SK-N-SH (cell line): ENCODE measurements around the gene CGB7. TPM values are rescaled to one million over a fixed set of nuclear protein-coding genes. Genes with fewer than 3 reads are reported as not detected.

ENCODE experiments used
- CTCF ChIA-PET: fragments of 300-600, 350-600 bp; formaldehyde crosslinking; extraction: SDS; loops from one replicate; lab custom pipeline; 2021; lab: Yijun Ruan, JAX
- POLR2A ChIA-PET: fragments of 350-600 bp; sonication (Branson Sonifier 250); formaldehyde crosslinking; extraction: SDS; loops from one replicate; lab custom pipeline; 2020; ENCODE audit warnings: antibody characterized with exemption, inconsistent platforms; lab: Yijun Ruan, JAX
- DNase-seq: peaks from one replicate; pipeline ENCODE4 v3.0.0; 2012
- H2AFZ ChIP-seq: fragments of 200-600 bp; sonication (generic); 2 replicates; pipeline ENCODE4 v1.8.1; 2016; ENCODE audit warnings: antibody characterized with exemption, mild to moderate bottlenecking, low read depth
- H3F3A ChIP-seq: fragments of 200-600 bp; sonication (generic); replicated peaks from 2 replicates; pipeline ENCODE3; 2016; ENCODE audit warnings: antibody characterized with exemption, mild to moderate bottlenecking; ENCODE audit not compliant: insufficient read depth
- H3K27ac ChIP-seq, 2 experiments: fragments of 200-500 bp in 1 of 2; fragments of 200-600 bp in 1 of 2; sonication (Bioruptor generic) in 1 of 2; sonication (generic), shearing (Covaris generic) in 1 of 2; 2 replicates each; pipeline versions ENCODE4 v1.5.1 to v1.6.1; 2014 to 2016; ENCODE audit warnings: low read depth in 2 of 2, inconsistent platforms in 1 of 2, low read length in 1 of 2, mild to moderate bottlenecking in 1 of 2, mixed read lengths in 1 of 2
- H3K27me3 ChIP-seq: fragments of 200-600 bp; sonication (generic), shearing (Covaris generic); 2 replicates; pipeline ENCODE4 v1.6.1; 2016; ENCODE audit warnings: mixed run types; ENCODE audit not compliant: insufficient read depth
- H3K36me3 ChIP-seq, 2 experiments: fragments of 200-500 bp in 1 of 2; fragments of 200-600 bp in 1 of 2; sonication (Bioruptor generic) in 1 of 2; sonication (generic) in 1 of 2; replicated peaks in 1 of 2; 2 replicates each; pipeline versions ENCODE3 to v1.5.1; 2014 to 2016; ENCODE audit warnings: low read length in 1 of 2, mild to moderate bottlenecking in 1 of 2; ENCODE audit not compliant: insufficient read depth in 2 of 2, control insufficient read depth in 1 of 2
- H3K4me1 ChIP-seq, 2 experiments: fragments of 200-500 bp in 1 of 2; fragments of 200-600 bp in 1 of 2; sonication (Bioruptor generic) in 1 of 2; sonication (generic), shearing (Covaris generic) in 1 of 2; 2 replicates each; pipeline versions ENCODE4 v1.5.1 to v1.6.1; 2014 to 2016; ENCODE audit warnings: low read depth in 1 of 2, low read length in 1 of 2, mixed run types in 1 of 2; ENCODE audit not compliant: insufficient read depth in 2 of 2, control insufficient read depth in 1 of 2
- H3K4me2 ChIP-seq: fragments of 200-600 bp; sonication (generic), shearing (Covaris generic); 2 replicates; pipeline ENCODE4 v1.6.1; 2017; ENCODE audit warnings: mixed run types
- H3K4me3 ChIP-seq, 2 experiments: fragments of 200-500 bp in 1 of 2; fragments of 200-600 bp in 1 of 2; sonication (Bioruptor generic) in 1 of 2; sonication (generic), shearing (Covaris generic) in 1 of 2; 2 replicates each; pipeline versions ENCODE4 v1.5.1 to v1.8.1; 2014 to 2016; ENCODE audit warnings: low read depth in 2 of 2, inconsistent platforms in 1 of 2, low read length in 1 of 2, mild to moderate bottlenecking in 1 of 2, mixed read lengths in 1 of 2, moderate library complexity in 1 of 2
- H3K79me2 ChIP-seq: fragments of 200-600 bp; sonication (generic); 2 replicates; pipeline ENCODE4 v1.8.1; 2017; ENCODE audit warnings: mild to moderate bottlenecking; ENCODE audit not compliant: insufficient read depth
- H3K9ac ChIP-seq: fragments of 200-600 bp; sonication (generic); 2 replicates; pipeline ENCODE4 v1.6.1; 2017; ENCODE audit warnings: mixed run types
- H3K9me2 ChIP-seq: fragments of 200-600 bp; sonication (generic); 2 replicates; pipeline ENCODE4 v1.6.1; 2017; ENCODE audit warnings: mixed run types
- H3K9me3 ChIP-seq: fragments of 200-600 bp; sonication (generic); 2 replicates; pipeline ENCODE4 v1.6.1; 2017; ENCODE audit warnings: mixed run types, mild to moderate bottlenecking, moderate library complexity
- H4K20me1 ChIP-seq: fragments of 200-600 bp; sonication (generic); 2 replicates; pipeline ENCODE4 v1.6.1; 2017; ENCODE audit warnings: mild to moderate bottlenecking, mixed run types; ENCODE audit not compliant: insufficient read depth
- EZH2phosphoT487 ChIP-seq: fragments of 200-600 bp; sonication (generic); IDR thresholded peaks from 2 replicates; pipeline ENCODE4 v1.6.1; 2017; ENCODE audit warnings: low read depth, mixed run types, mild to moderate bottlenecking, antibody characterized with exemption, moderate library complexity, borderline replicate concordance
- FOSL2 ChIP-seq: IDR thresholded peaks from 2 replicates; pipeline ENCODE4 v1.4.0; 2012; ENCODE audit warnings: low read depth, mild to moderate bottlenecking, moderate library complexity, borderline replicate concordance
- GABPA ChIP-seq: IDR thresholded peaks from 2 replicates; pipeline ENCODE4 v1.4.0; 2012; ENCODE audit warnings: low read depth, mild to moderate bottlenecking
- JUND ChIP-seq: IDR thresholded peaks from 2 replicates; pipeline ENCODE4 v1.4.0; 2012
- MXI1 ChIP-seq: IDR thresholded peaks from 2 replicates; pipeline ENCODE4 v1.6.1; 2012; ENCODE audit warnings: mild to moderate bottlenecking, low read depth, low read length, improper control_type of control experiment
- NRF1 ChIP-seq: IDR thresholded peaks from 2 replicates; pipeline ENCODE4 v1.6.1; 2012; ENCODE audit warnings: low read depth, mild to moderate bottlenecking, low read length
- POLR2AphosphoS5 ChIP-seq: IDR thresholded peaks from 2 replicates; pipeline ENCODE4 v1.6.1; 2012; ENCODE audit warnings: low read depth, low read length
- RAD21 ChIP-seq: IDR thresholded peaks from 2 replicates; pipeline ENCODE4 v1.6.1; 2012; ENCODE audit warnings: mild to moderate bottlenecking, low read length
- RCOR1 ChIP-seq: fragments of 150-350 bp; IDR thresholded peaks from 2 replicates; pipeline ENCODE4 v1.6.1; 2017; ENCODE audit warnings: antibody characterized with exemption, low read length
- RFX5 ChIP-seq: IDR thresholded peaks from 2 replicates; pipeline ENCODE4 v1.6.1; 2012; ENCODE audit warnings: mild to moderate bottlenecking, improper control_type of control experiment, low read length
- RXRA ChIP-seq: IDR thresholded peaks from 2 replicates; pipeline ENCODE4 v1.4.0; 2012; ENCODE audit warnings: low read depth, mild to moderate bottlenecking, borderline replicate concordance
- SIN3A ChIP-seq: IDR thresholded peaks from 2 replicates; pipeline ENCODE4 v1.6.1; 2012; ENCODE audit warnings: low read depth, mild to moderate bottlenecking, low read length, moderate library complexity, borderline replicate concordance
- WGBS: methylation state at CpG from one replicate; pipeline ENCODE4 v1.1.6; 2017; ENCODE audit warnings: low lambda C conversion rate; 5-methylcytosine and 5-hydroxymethylcytosine counted together
- polyA plus RNA-seq, 3 experiments: library from polyadenylated mRNA; depleted of rRNA; stranded (reverse); fragments of >200 nt; gene quantifications; 2 replicates each; pipeline ENCODE4 v1.2.3, GENCODE V29; 2012
- TF ChIP-seq, protein P1 (sequence below): IDR thresholded peaks from 2 replicates; pipeline ENCODE4 v1.4.0; 2012; ENCODE audit warnings: low read depth
- TF ChIP-seq, protein P2 (sequence below): fragments of 200-600 bp; sonication (generic); IDR thresholded peaks from 2 replicates; pipeline ENCODE4 v1.6.1; 2017; ENCODE audit warnings: antibody characterized with exemption, mild to moderate bottlenecking, moderate library complexity
- TF ChIP-seq, protein P3 (sequence below): IDR thresholded peaks from 2 replicates; pipeline ENCODE4 v1.4.0; 2012; ENCODE audit warnings: low read depth, borderline replicate concordance
- TF ChIP-seq, protein P4 (sequence below): IDR thresholded peaks from 2 replicates; pipeline ENCODE4 v1.6.1; 2012; ENCODE audit warnings: mild to moderate bottlenecking, low read depth, low read length, moderate library complexity
- TF ChIP-seq, protein P5 (sequence below): fragments of 150-350 bp; IDR thresholded peaks from 2 replicates; pipeline ENCODE4 v1.6.1; 2017; ENCODE audit warnings: antibody characterized with exemption, low read length, low read depth, borderline replicate concordance
- TF ChIP-seq, protein P6 (sequence below): fragments of 150-350 bp; IDR thresholded peaks from 2 replicates; pipeline ENCODE4 v1.6.1; 2016; ENCODE audit warnings: mild to moderate bottlenecking, low read depth, low read length
- TF ChIP-seq, protein P7 (sequence below): IDR thresholded peaks from 2 replicates; pipeline ENCODE4; 2012
- TF ChIP-seq, protein P8 (sequence below): IDR thresholded peaks from 2 replicates; pipeline ENCODE4 v1.4.0; 2012; ENCODE audit warnings: low read depth, borderline replicate concordance

Gene CGB7
- polyA plus RNA-seq, 1 of the 3 experiments (the other 2 are of a cell fraction): 2.0 TPM

DNA sequence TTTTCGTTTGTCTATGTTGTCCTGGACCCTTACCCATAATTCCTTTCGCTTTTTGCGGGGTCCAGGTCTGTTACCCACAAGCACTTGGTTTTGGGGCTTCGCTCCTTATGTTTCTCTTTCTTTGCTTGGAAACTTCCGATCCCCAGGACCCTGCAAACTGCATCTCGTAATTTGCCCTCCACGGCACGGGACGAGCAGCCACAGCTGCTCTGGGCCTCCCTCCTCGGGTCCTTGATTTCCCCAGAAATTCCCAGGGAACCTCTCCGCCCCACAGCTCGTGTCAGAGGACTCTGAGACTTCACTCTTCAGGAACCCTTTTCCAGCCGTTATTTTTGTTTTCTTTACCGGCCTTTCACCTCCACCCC, 28.3 kb upstream of the CGB7 start:
- Histone ChIP-seq H3K9ac (peak overlapping the region; percentile 98), H3K79me2 (peaks cover 60% of the 10 kb centered on the region), H3K4me3 (peak overlapping the region; percentile 78 to 99), H3K4me2 (peak overlapping the region; percentile 99), H3K4me1 (peaks cover 10 to 12% of the 10 kb centered on the region in 2 experiments; a peak in 1 of 4 replicates)
- CTCF ChIA-PET: interaction anchor here (1.1 to 4.3 kb wide), 4 partner anchors 12 to 113 kb away, joined by 3 to 40 read pairs (median 14); a partner anchor contains a TSS
- under 1% methylated on average over 14 of the region's 14 CpGs for WGBS
- TF ChIP-seq, protein P1, sequence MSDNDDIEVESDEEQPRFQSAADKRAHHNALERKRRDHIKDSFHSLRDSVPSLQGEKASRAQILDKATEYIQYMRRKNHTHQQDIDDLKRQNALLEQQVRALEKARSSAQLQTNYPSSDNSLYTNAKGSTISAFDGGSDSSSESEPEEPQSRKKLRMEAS: no peak
- TF ChIP-seq SIN3A (no peak), NRF1 (no peak), JUND (no peak), RFX5 (no peak), EZH2phosphoT487 (no peak), RCOR1 (no peak), GABPA (no peak), RAD21 (no peak), POLR2AphosphoS5 (no peak), FOSL2 (no peak), MXI1 (no peak), RXRA (no peak)
- TF ChIP-seq, protein P2, sequence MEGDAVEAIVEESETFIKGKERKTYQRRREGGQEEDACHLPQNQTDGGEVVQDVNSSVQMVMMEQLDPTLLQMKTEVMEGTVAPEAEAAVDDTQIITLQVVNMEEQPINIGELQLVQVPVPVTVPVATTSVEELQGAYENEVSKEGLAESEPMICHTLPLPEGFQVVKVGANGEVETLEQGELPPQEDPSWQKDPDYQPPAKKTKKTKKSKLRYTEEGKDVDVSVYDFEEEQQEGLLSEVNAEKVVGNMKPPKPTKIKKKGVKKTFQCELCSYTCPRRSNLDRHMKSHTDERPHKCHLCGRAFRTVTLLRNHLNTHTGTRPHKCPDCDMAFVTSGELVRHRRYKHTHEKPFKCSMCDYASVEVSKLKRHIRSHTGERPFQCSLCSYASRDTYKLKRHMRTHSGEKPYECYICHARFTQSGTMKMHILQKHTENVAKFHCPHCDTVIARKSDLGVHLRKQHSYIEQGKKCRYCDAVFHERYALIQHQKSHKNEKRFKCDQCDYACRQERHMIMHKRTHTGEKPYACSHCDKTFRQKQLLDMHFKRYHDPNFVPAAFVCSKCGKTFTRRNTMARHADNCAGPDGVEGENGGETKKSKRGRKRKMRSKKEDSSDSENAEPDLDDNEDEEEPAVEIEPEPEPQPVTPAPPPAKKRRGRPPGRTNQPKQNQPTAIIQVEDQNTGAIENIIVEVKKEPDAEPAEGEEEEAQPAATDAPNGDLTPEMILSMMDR: no peak
- TF ChIP-seq, protein P3, sequence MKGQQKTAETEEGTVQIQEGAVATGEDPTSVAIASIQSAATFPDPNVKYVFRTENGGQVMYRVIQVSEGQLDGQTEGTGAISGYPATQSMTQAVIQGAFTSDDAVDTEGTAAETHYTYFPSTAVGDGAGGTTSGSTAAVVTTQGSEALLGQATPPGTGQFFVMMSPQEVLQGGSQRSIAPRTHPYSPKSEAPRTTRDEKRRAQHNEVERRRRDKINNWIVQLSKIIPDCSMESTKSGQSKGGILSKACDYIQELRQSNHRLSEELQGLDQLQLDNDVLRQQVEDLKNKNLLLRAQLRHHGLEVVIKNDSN: no peak
- TF ChIP-seq, protein P4, sequence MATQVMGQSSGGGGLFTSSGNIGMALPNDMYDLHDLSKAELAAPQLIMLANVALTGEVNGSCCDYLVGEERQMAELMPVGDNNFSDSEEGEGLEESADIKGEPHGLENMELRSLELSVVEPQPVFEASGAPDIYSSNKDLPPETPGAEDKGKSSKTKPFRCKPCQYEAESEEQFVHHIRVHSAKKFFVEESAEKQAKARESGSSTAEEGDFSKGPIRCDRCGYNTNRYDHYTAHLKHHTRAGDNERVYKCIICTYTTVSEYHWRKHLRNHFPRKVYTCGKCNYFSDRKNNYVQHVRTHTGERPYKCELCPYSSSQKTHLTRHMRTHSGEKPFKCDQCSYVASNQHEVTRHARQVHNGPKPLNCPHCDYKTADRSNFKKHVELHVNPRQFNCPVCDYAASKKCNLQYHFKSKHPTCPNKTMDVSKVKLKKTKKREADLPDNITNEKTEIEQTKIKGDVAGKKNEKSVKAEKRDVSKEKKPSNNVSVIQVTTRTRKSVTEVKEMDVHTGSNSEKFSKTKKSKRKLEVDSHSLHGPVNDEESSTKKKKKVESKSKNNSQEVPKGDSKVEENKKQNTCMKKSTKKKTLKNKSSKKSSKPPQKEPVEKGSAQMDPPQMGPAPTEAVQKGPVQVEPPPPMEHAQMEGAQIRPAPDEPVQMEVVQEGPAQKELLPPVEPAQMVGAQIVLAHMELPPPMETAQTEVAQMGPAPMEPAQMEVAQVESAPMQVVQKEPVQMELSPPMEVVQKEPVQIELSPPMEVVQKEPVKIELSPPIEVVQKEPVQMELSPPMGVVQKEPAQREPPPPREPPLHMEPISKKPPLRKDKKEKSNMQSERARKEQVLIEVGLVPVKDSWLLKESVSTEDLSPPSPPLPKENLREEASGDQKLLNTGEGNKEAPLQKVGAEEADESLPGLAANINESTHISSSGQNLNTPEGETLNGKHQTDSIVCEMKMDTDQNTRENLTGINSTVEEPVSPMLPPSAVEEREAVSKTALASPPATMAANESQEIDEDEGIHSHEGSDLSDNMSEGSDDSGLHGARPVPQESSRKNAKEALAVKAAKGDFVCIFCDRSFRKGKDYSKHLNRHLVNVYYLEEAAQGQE: no peak
- TF ChIP-seq, protein P5, sequence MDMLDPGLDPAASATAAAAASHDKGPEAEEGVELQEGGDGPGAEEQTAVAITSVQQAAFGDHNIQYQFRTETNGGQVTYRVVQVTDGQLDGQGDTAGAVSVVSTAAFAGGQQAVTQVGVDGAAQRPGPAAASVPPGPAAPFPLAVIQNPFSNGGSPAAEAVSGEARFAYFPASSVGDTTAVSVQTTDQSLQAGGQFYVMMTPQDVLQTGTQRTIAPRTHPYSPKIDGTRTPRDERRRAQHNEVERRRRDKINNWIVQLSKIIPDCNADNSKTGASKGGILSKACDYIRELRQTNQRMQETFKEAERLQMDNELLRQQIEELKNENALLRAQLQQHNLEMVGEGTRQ: no peak
- TF ChIP-seq, protein P6, sequence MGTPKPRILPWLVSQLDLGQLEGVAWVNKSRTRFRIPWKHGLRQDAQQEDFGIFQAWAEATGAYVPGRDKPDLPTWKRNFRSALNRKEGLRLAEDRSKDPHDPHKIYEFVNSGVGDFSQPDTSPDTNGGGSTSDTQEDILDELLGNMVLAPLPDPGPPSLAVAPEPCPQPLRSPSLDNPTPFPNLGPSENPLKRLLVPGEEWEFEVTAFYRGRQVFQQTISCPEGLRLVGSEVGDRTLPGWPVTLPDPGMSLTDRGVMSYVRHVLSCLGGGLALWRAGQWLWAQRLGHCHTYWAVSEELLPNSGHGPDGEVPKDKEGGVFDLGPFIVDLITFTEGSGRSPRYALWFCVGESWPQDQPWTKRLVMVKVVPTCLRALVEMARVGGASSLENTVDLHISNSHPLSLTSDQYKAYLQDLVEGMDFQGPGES: no peak
- TF ChIP-seq, protein P7, sequence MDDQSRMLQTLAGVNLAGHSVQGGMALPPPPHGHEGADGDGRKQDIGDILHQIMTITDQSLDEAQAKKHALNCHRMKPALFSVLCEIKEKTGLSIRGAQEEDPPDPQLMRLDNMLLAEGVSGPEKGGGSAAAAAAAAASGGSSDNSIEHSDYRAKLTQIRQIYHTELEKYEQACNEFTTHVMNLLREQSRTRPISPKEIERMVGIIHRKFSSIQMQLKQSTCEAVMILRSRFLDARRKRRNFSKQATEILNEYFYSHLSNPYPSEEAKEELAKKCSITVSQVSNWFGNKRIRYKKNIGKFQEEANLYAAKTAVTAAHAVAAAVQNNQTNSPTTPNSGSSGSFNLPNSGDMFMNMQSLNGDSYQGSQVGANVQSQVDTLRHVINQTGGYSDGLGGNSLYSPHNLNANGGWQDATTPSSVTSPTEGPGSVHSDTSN: no peak
- TF ChIP-seq, protein P8, sequence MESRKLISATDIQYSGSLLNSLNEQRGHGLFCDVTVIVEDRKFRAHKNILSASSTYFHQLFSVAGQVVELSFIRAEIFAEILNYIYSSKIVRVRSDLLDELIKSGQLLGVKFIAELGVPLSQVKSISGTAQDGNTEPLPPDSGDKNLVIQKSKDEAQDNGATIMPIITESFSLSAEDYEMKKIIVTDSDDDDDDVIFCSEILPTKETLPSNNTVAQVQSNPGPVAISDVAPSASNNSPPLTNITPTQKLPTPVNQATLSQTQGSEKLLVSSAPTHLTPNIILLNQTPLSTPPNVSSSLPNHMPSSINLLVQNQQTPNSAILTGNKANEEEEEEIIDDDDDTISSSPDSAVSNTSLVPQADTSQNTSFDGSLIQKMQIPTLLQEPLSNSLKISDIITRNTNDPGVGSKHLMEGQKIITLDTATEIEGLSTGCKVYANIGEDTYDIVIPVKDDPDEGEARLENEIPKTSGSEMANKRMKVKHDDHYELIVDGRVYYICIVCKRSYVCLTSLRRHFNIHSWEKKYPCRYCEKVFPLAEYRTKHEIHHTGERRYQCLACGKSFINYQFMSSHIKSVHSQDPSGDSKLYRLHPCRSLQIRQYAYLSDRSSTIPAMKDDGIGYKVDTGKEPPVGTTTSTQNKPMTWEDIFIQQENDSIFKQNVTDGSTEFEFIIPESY: no peak
- TF ChIP-seq, all 33 proteins: peak for 0
- no peak for DNase-seq
- H3K36me3 ChIP-seq: peaks cover 20 to 33% of the 10 kb centered on the region in 2 experiments
- peaks cover under 1% of the 10 kb centered on the region for H3F3A ChIP-seq
- H3K27ac ChIP-seq: peak overlapping the region; percentile 77 to 89
- H4K20me1 ChIP-seq: peaks cover 53% of the 10 kb centered on the region
- no peaks in the 10 kb centered on the region for H3K9me2 ChIP-seq
- H2AFZ ChIP-seq: no peak overlapping the region; the same call in 1 of the 2 replicates
- H3K9me3 ChIP-seq: no peaks in the 10 kb centered on the region
- POLR2A ChIA-PET: no interaction called here
- H3K27me3 ChIP-seq: no peaks in the 10 kb centered on the region
